WI38 (cell line): Measurements from ENCODE around the gene CASQ1.

ENCODE experiments used
- H3K4me3 ChIP-seq: 2 replicates; pipeline ENCODE4 v1.5.1; 2011; ENCODE audit warnings: low read depth, mild to moderate bottlenecking, control low read depth, low read length
- CTCF ChIP-seq: IDR thresholded peaks from 2 replicates; pipeline ENCODE4 v1.5.1; 2012; ENCODE audit warnings: low read depth, mild to moderate bottlenecking, control low read depth, low read length

Gene CASQ1

GRCh38 chr1:160168016-160168415 lies 22.4 kb upstream of the CASQ1 start:
- H3K4me3 ChIP-seq: no peak overlapping the region
- no peak for TF ChIP-seq CTCF

GRCh38 chr1:160168609-160169369 lies 21.6 kb upstream of the CASQ1 start:
- H3K4me3 ChIP-seq: no peak overlapping the region

GRCh38 chr1:160169553-160170399 lies 20.6 kb upstream of the CASQ1 start:
- TF ChIP-seq CTCF: no peak
- no peak overlapping the region for H3K4me3 ChIP-seq

More at GRCh38 chr1:160168609-160169369, 21.6 kb upstream of the CASQ1 start:
- TF ChIP-seq CTCF: no peak

GRCh38 chr1:160171354-160171753 lies 19.0 kb upstream of the CASQ1 start:
- no peak overlapping the region for H3K4me3 ChIP-seq
- TF ChIP-seq CTCF: no peak

- no peak overlapping the region for H3K4me3 ChIP-seq
- TF ChIP-seq CTCF: no peak
Measured at GRCh38 chr1:160171980-160172379, 18.4 kb upstream of the CASQ1 start.

GRCh38 chr1:160177231-160177630 lies 13.1 kb upstream of the CASQ1 start:
- no peak overlapping the region for H3K4me3 ChIP-seq
- no peak for TF ChIP-seq CTCF

- no peak for TF ChIP-seq CTCF
- H3K4me3 ChIP-seq: no peak overlapping the region
Measured at GRCh38 chr1:160177667-160178066, 12.7 kb upstream of the CASQ1 start.
